GM12801 (cell line): ENCODE measurements around the gene IRF4.

Experiments
- CTCF ChIP-seq: IDR thresholded peaks from one replicate; pipeline ENCODE4 v1.5.1; 2011; ENCODE audit warnings: control low read depth; ENCODE audit not compliant: insufficient read length; ENCODE audit errors: extremely low read depth

IRF4 gene

GRCh38 chr6:391559-392440, at the start of gene IRF4:
IRF4 (plus strand) TSS chr6:391752; CDS start chr6:393153, 1,401 bp downstream.
- TF ChIP-seq CTCF, result no peak

GRCh38 chr6:341914-342831, 49.4 kb upstream of the IRF4 start:
- no peak for TF ChIP-seq CTCF

GRCh38 chr6:342832-343179, 48.7 kb upstream of the IRF4 start:
- TF ChIP-seq CTCF, result no peak

GRCh38 chr6:343226-343935, 48.2 kb upstream of the IRF4 start:
- no peak for TF ChIP-seq CTCF

GRCh38 chr6:343960-344815, 47.4 kb upstream of the IRF4 start:
- no peak for TF ChIP-seq CTCF

GRCh38 chr6:344816-345340, 46.7 kb upstream of the IRF4 start:
- TF ChIP-seq CTCF, result no peak
